Progenitor cell of endocrine pancreas (in vitro differentiated cells): ENCODE measurements around the gene GPI. TPM values are rescaled to one million over a fixed set of nuclear protein-coding genes. Genes with fewer than 3 reads are reported as not detected.
"Not testable (repeated sequence)": the region's sequence is repeated elsewhere in the genome, so short reads cannot be mapped to it uniquely, and the experiment has no call there.

Experiments used
- DNase-seq: peaks from one replicate; pipeline ENCODE4 v3.0.0; 2021; ENCODE audit warnings: low spot score; ENCODE audit not compliant: unreplicated experiment
- H3K27ac Mint-ChIP-seq: 2 replicates; pipeline ENCODE4 v1.8.0; 2021; ENCODE audit warnings: mild to moderate bottlenecking, moderate library complexity, mixed read lengths
- H3K27me3 Mint-ChIP-seq: 2 replicates; pipeline ENCODE4 v1.8.0; 2021; ENCODE audit warnings: mixed read lengths
- H3K36me3 Mint-ChIP-seq: 2 replicates; pipeline ENCODE4 v1.8.0; 2022; ENCODE audit warnings: mixed read lengths; ENCODE audit not compliant: insufficient read depth
- H3K4me1 Mint-ChIP-seq: 2 replicates; pipeline ENCODE4 v1.8.0; 2021; ENCODE audit warnings: low read depth, mixed read lengths
- H3K4me3 Mint-ChIP-seq: 2 replicates; pipeline ENCODE4 v1.8.0; 2021; ENCODE audit warnings: low read depth, mild to moderate bottlenecking, moderate library complexity, mixed read lengths
- H3K9me3 Mint-ChIP-seq: 2 replicates; pipeline ENCODE4 v1.8.0; 2021; ENCODE audit warnings: low read depth, mixed read lengths
- CTCF ChIP-seq: fragments of 200-600 bp; sonication (generic); IDR thresholded peaks from one replicate; pipeline ENCODE4 v1.5.0; 2021; ENCODE audit warnings: antibody characterized with exemption, mild to moderate bottlenecking; ENCODE audit not compliant: unreplicated experiment
- total RNA-seq: library from RNA; stranded (reverse); gene quantifications from 2 replicates; pipeline ENCODE4 v1.2.1, GENCODE V29; 2021

GPI gene
- total RNA-seq, 1 donor from 2014 or later, result 147 TPM

- Mint-ChIP-seq H3K9me3 (no peaks in the 10 kb centered on the region), H3K27me3 (no peaks in the 10 kb centered on the region), H3K4me3 (no peak overlapping the region), H3K4me1 (peaks cover 2% of the 10 kb centered on the region), H3K36me3 (peaks cover 19% of the 10 kb centered on the region), H3K27ac (peak overlapping the region; percentile 92)
- TF ChIP-seq CTCF, result no peak
- no peak for DNase-seq
These were observed 39.8 kb upstream of the GPI start for GRCh38 chr19:34325181-34325580.

- TF ChIP-seq CTCF, result no peak
- H3K9me3 Mint-ChIP-seq, result no peaks in the 10 kb centered on the region
- H3K36me3 Mint-ChIP-seq, result peaks cover 19% of the 10 kb centered on the region
- no peaks in the 10 kb centered on the region for H3K27me3 Mint-ChIP-seq
- no peak for DNase-seq
- no peak overlapping the region for H3K4me3 Mint-ChIP-seq
- H3K4me1 Mint-ChIP-seq, result peaks cover 2% of the 10 kb centered on the region
- H3K27ac Mint-ChIP-seq, result peak overlapping the region; percentile 73
These were observed 38.8 kb upstream of the GPI start for GRCh38 chr19:34325981-34326787.

- no peak for DNase-seq
- Mint-ChIP-seq H3K4me3 (no peak overlapping the region), H3K27ac (no peak overlapping the region), H3K9me3 (no peaks in the 10 kb centered on the region), H3K27me3 (no peaks in the 10 kb centered on the region), H3K36me3 (peaks cover 23% of the 10 kb centered on the region), H3K4me1 (peaks cover 2% of the 10 kb centered on the region)
- no peak for TF ChIP-seq CTCF
These were observed 37.1 kb upstream of the GPI start for GRCh38 chr19:34327851-34328250.

GRCh38 chr19:34328982-34329381 is 36.0 kb upstream of the GPI start:
- H3K36me3 Mint-ChIP-seq, result peaks cover 22% of the 10 kb centered on the region
- H3K4me3 Mint-ChIP-seq, result no peak overlapping the region
- H3K27me3 Mint-ChIP-seq, result no peaks in the 10 kb centered on the region
- no peak overlapping the region for H3K27ac Mint-ChIP-seq
- TF ChIP-seq CTCF, result no peak
- DNase-seq, result no peak
- peaks cover 2% of the 10 kb centered on the region for H3K4me1 Mint-ChIP-seq
- no peaks in the 10 kb centered on the region for H3K9me3 Mint-ChIP-seq

- Mint-ChIP-seq H3K27me3 (no peaks in the 10 kb centered on the region), H3K9me3 (no peaks in the 10 kb centered on the region), H3K4me3 (no peak overlapping the region), H3K36me3 (peaks cover 21% of the 10 kb centered on the region), H3K27ac (no peak overlapping the region), H3K4me1 (peaks cover 2% of the 10 kb centered on the region)
- DNase-seq, result no peak
- no peak for TF ChIP-seq CTCF
These were observed 34.9 kb upstream of the GPI start for GRCh38 chr19:34330116-34330515.

GRCh38 chr19:34330596-34330995 is 34.4 kb upstream of the GPI start:
- H3K36me3 Mint-ChIP-seq, result peaks cover 19% of the 10 kb centered on the region
- H3K4me3 Mint-ChIP-seq, DNase-seq, H3K27ac Mint-ChIP-seq, H3K4me1 Mint-ChIP-seq, H3K27me3 Mint-ChIP-seq, H3K9me3 Mint-ChIP-seq: not testable (repeated sequence)

- DNase-seq, H3K27ac Mint-ChIP-seq, H3K4me1 Mint-ChIP-seq, H3K27me3 Mint-ChIP-seq, H3K4me3 Mint-ChIP-seq, H3K9me3 Mint-ChIP-seq: not testable (repeated sequence)
- H3K36me3 Mint-ChIP-seq, result peaks cover 19% of the 10 kb centered on the region
These were observed 33.4 kb upstream of the GPI start for GRCh38 chr19:34331596-34331995.
